Aorta (tissue), 5 donors: Measurements from ENCODE around the gene FOXJ1. TPM values are rescaled to one million over a fixed set of nuclear protein-coding genes. Genes with fewer than 3 reads are reported as not detected.

Experiments
- ATAC-seq: fragments of 200-7000 bp; cut with Tn5 transposase; one replicate; pipeline ENCODE4 v1.9.1; 2022; ENCODE audit warnings: moderate library complexity; ENCODE audit not compliant: low FRiP score
- DNase-seq, 2 donors: peaks; one replicate each; pipeline ENCODE4 v3.0.0-alpha.2; 2020
- H3K27ac ChIP-seq, 2 donors: one replicate each; pipeline ENCODE4 v1.5.1; 2013; ENCODE audit warnings: low read length in 2 of 2, mild to moderate bottlenecking in 2 of 2, moderate library complexity in 2 of 2, control low read depth in 1 of 2, inconsistent platforms in 1 of 2, low read depth in 1 of 2
- H3K27me3 ChIP-seq, 2 donors: one replicate each; pipeline ENCODE4 v1.6.1; 2013; ENCODE audit warnings: control low read depth in 1 of 2, low read length in 1 of 2, mild to moderate bottlenecking in 1 of 2, moderate library complexity in 1 of 2; ENCODE audit not compliant: insufficient read depth in 2 of 2, control insufficient read depth in 1 of 2
- H3K36me3 ChIP-seq, 2 donors: one replicate each; pipeline ENCODE4 v1.6.1; 2013; ENCODE audit warnings: control low read depth in 1 of 2, low read length in 1 of 2, mild to moderate bottlenecking in 1 of 2; ENCODE audit not compliant: insufficient read depth in 2 of 2, control insufficient read depth in 1 of 2
- H3K4me1 ChIP-seq, 2 donors: one replicate each; pipeline ENCODE4 v1.6.1; 2013; ENCODE audit warnings: low read length in 2 of 2, control low read depth in 1 of 2, mild to moderate bottlenecking in 1 of 2, moderate library complexity in 1 of 2; ENCODE audit not compliant: insufficient read depth in 2 of 2, control insufficient read depth in 1 of 2
- H3K4me3 ChIP-seq, 2 donors: one replicate each; pipeline ENCODE4 v1.5.1; 2013; ENCODE audit warnings: low read length in 2 of 2, control low read depth in 1 of 2, mild to moderate bottlenecking in 1 of 2
- H3K9me3 ChIP-seq: one replicate; pipeline ENCODE4 v1.6.1; 2013; ENCODE audit warnings: mild to moderate bottlenecking, low read length; ENCODE audit not compliant: control insufficient read depth
- WGBS, 2 donors: extraction: QIAGEN DNeasy Blood & Tissue Kit; methylation state at CpG; one replicate each; pipeline ENCODE4 v1.1.7; 2013; 5-methylcytosine and 5-hydroxymethylcytosine counted together
- intact Hi-C, 2 donors: fragments of 100-400 bp; cut with DNase I; formaldehyde crosslinking; loops; one replicate each; pipeline versions ENCODE4 v1.14.2 to v1.15.0; 2022
- polyA plus RNA-seq, 2 donors: library from polyadenylated mRNA; stranded (reverse); fragments of 200-250 nt; gene quantifications; one replicate each; pipeline ENCODE4 v1.2.3, GENCODE V29; 2013
- total RNA-seq, 2 donors: library from RNA; stranded (reverse); fragmentation: NEBNext Ultra II Directional; extraction: Animal tissue kit (Norgen Biotek cat#: 25700); gene quantifications; one replicate each; pipeline ENCODE4 v1.2.1, GENCODE V29; 2021
- donor health status: healthy with polysubstance abuse.
- donor health status: Bipolar disorder and iron deficiency.
- donor health status: DM: no; HTN: no; CAD: no.
- donor health status: DM: no; HTN: no; CAD: no.
- donor health status: DM: yes; HTN: yes; CAD: no.

FOXJ1 gene
- total and polyA plus RNA-seq, 4 donors, result not detected

GRCh38 chr17:76139801-76140660 is 1.0 kb downstream of the FOXJ1 start:
- 3 to 5% methylated on average over 54 to 78 of the region's 78 CpGs for WGBS, 2 donors
- intact Hi-C loops, result no loop called here
- DNase-seq (peak; percentile 51 to 76), ATAC-seq (no peak)
- Histone ChIP-seq H3K4me3 (no peak overlapping the region), H3K27ac (no peak overlapping the region), H3K36me3 (no peaks in the 10 kb centered on the region), H3K9me3 (no peaks in the 10 kb centered on the region), H3K4me1 (no peaks in the 10 kb centered on the region), H3K27me3 (no peaks in the 10 kb centered on the region)

- 26 to 29% methylated on average over 15 of the region's 15 CpGs for WGBS, 2 donors
- no peak overlapping the region for H3K27ac ChIP-seq
- no peaks in the 10 kb centered on the region for H3K9me3 ChIP-seq
- DNase-seq (peak in 1 of 2 donors; percentile 66), ATAC-seq (no peak)
- H3K4me3 ChIP-seq, result no peak overlapping the region
- no peaks in the 10 kb centered on the region for H3K27me3 ChIP-seq
- no peaks in the 10 kb centered on the region for H3K4me1 ChIP-seq
- no peaks in the 10 kb centered on the region for H3K36me3 ChIP-seq
- intact Hi-C loops, result no loop called here
Measured at GRCh38 chr17:76138896-76139752, 1.9 kb downstream of the FOXJ1 start.

DNA sequence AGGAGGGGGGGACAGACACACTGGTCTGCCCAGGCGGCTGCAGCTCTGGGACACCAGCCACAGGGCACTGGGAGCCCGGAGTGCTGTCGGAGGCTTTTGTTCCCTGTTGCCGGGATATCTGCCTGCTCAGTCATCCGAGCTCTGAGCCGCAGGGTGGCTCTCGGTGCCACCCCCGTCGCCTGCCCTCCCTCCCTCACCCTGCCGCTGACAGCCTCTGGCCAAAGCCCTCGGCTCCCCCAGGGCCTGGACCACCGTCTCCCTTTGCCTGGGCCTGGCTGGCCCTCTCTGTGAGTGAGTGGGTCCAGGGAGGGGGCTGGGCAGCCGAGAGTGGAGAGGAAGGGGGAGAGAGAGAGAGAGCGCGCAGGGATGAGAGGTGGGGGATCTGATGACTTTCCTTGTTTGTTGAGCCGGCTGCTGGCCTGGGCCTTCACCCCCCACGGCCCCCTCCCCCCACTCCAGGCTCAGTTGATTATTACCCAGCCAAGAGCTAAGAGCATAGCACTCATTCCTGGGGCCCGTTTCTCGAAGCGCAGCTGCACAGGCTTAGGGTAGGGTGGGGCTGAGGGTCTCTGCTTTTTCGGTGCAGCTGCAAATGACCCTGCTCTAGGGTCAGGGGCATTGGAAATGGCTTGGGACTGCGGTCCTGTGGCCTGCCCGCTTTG is 2.7 kb downstream of the FOXJ1 start:
- Histone ChIP-seq H3K27ac (no peak overlapping the region), H3K36me3 (no peaks in the 10 kb centered on the region), H3K9me3 (no peaks in the 10 kb centered on the region), H3K27me3 (no peaks in the 10 kb centered on the region), H3K4me1 (no peaks in the 10 kb centered on the region), H3K4me3 (no peak overlapping the region)
- DNase-seq (peak in 1 of 2 donors; percentile 55), ATAC-seq (no peak)
- intact Hi-C loops, result no loop called here
- WGBS, 2 donors, result 5 to 9% methylated on average over 22 to 23 of the region's 23 CpGs

DNA sequence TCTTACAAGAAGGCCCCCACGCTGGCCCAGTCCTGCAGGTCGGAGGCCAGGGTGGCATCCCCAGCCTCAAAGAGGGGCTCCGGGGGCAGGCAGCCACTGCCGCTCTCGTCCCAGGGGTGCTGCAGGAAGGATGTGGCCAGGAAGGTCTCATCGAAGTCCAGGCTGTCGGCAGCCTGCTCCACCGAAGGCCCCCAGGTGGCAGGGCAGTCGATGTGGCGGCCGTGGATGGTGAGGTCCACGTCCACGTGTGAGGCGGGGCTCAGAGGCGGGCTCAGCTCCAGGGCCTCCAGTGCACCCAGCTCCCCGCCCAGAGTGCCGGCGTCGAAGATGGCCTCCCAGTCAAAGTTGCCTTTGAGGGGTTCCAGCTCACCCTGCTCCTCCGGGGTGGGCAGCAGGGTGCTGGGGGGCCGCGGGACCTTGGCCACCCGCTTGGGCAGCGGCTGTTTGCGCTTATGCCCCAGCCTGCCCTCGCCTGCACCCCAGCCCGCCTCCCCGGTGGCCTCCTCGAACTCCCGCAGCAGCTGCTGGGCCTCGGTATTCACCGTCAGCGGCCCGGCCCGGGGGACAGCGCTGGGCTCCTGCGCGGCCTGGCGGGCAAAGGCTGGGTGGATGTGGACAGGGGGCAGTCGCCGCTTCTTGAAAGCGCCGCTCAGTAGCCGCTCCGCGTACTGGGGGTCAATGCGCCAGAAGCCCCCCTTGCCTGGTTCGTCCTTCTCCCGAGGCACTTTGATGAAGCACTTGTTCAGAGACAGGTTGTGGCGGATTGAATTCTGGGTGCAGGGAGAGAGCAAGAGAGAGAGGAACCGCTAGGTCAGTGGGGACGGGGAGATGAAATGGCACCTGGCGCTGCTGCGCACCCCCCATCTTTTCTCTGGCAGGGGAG is 3.5 kb downstream of the FOXJ1 start:
- no peak overlapping the region for H3K4me3 ChIP-seq
- no peaks in the 10 kb centered on the region for H3K9me3 ChIP-seq
- H3K27ac ChIP-seq, result no peak overlapping the region
- no peaks in the 10 kb centered on the region for H3K27me3 ChIP-seq
- 17 to 19% methylated on average over 46 to 54 of the region's 54 CpGs for WGBS, 2 donors
- ATAC-seq (no peak), DNase-seq (peak in 1 of 2 donors; percentile 72)
- no peaks in the 10 kb centered on the region for H3K36me3 ChIP-seq
- no peaks in the 10 kb centered on the region for H3K4me1 ChIP-seq
- intact Hi-C loops, result no loop called here

DNA sequence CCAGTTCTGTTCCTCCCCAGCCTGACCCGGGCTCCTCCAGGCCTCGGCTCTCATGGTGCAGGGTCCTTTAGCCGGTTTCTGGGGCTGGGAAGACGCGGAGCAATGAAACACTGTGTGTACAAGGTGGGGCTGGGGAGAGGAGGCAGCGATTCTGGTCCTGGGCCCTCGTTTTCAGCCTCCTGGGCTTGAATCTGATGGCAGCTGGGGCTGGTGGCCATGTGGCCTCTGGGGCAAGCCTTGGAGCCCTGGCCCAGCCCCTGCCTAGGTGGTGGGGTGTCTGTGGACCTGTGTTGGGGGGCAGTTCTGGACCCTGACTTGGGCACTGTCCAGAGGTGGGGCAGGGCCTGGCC is 4.1 kb downstream of the FOXJ1 start:
- no peaks in the 10 kb centered on the region for H3K27me3 ChIP-seq
- H3K9me3 ChIP-seq, result no peaks in the 10 kb centered on the region
- ATAC-seq, result no peak
- intact Hi-C loops, result no loop called here
- DNase-seq, result no peak
- H3K4me1 ChIP-seq, result no peaks in the 10 kb centered on the region
- 63 to 64% methylated on average over 7 of the region's 7 CpGs for WGBS, 2 donors
- no peaks in the 10 kb centered on the region for H3K36me3 ChIP-seq
- no peak overlapping the region for H3K27ac ChIP-seq
- no peak overlapping the region for H3K4me3 ChIP-seq

- intact Hi-C loops, result no loop called here
- ATAC-seq, result no peak
- no peak overlapping the region for H3K4me3 ChIP-seq
- H3K4me1 ChIP-seq, result no peaks in the 10 kb centered on the region
- no peaks in the 10 kb centered on the region for H3K9me3 ChIP-seq
- no peaks in the 10 kb centered on the region for H3K36me3 ChIP-seq
- 74 to 77% methylated on average over 16 of the region's 16 CpGs for WGBS, 2 donors
- peak in 1 of 2 donors; percentile 61 for DNase-seq
- no peak overlapping the region for H3K27ac ChIP-seq
- no peaks in the 10 kb centered on the region for H3K27me3 ChIP-seq
Measured at GRCh38 chr17:76136276-76137000, 4.6 kb downstream of the FOXJ1 start.

DNA sequence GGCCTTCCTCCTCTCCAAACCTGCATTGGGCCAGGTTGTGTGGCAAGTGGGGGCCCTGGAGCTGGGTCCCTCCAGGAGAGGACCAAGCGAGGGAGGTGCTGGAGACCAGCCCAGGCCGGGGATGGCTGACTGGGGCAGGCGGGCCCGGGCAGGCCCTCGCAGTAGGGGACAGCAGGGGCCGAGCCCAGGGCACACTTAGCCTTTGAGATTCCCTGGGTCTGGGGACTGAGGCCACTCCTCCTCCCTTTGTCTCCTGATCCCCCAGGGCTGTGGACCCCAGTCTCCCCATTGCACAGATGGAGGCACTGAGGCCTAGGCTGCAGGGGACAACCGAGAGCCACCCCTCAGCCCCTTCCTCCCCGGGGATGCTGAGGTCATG is 5.2 kb downstream of the FOXJ1 start:
- WGBS, 2 donors, result 74 to 75% methylated on average over 7 to 8 of the region's 8 CpGs
- no peak overlapping the region for H3K4me3 ChIP-seq
- H3K36me3 ChIP-seq, result no peaks in the 10 kb centered on the region
- no peaks in the 10 kb centered on the region for H3K27me3 ChIP-seq
- peak in 1 of 2 donors; percentile 55 for DNase-seq
- no peaks in the 10 kb centered on the region for H3K4me1 ChIP-seq
- no peak for ATAC-seq
- no peaks in the 10 kb centered on the region for H3K9me3 ChIP-seq
- intact Hi-C loops, result no loop called here
- H3K27ac ChIP-seq, result no peak overlapping the region
